Spinal cord (tissue), 10 donors: ENCODE data around the gene PRPF31. TPM values are rescaled to one million over a fixed set of nuclear protein-coding genes. Genes with fewer than 3 reads are reported as not detected.
A peak's percentile ranks its signal among the peaks of the same experiment; 100 is the strongest.

Source experiments
- DNase-seq, 6 donors: peaks; one replicate each; pipeline versions ENCODE4 v3.0.0 to v3.0.0-alpha.2; 2013 to 2015; ENCODE audit warnings: low spot score in 6 of 6, low read depth in 4 of 6
- H3K27ac ChIP-seq: one replicate; pipeline ENCODE4 v1.5.1; 2013; ENCODE audit warnings: low read depth, low read length, control low read depth
- H3K27me3 ChIP-seq: one replicate; pipeline ENCODE4 v1.6.1; 2013; ENCODE audit warnings: low read length; ENCODE audit not compliant: control insufficient read depth, insufficient read depth
- H3K36me3 ChIP-seq: one replicate; pipeline ENCODE4 v1.6.1; 2013; ENCODE audit warnings: low read length; ENCODE audit not compliant: control insufficient read depth, insufficient read depth
- H3K4me1 ChIP-seq: one replicate; pipeline ENCODE4 v1.6.1; 2013; ENCODE audit warnings: low read length; ENCODE audit not compliant: control insufficient read depth, insufficient read depth
- H3K4me3 ChIP-seq: one replicate; pipeline ENCODE4 v1.5.1; 2013; ENCODE audit warnings: low read depth, low read length, control low read depth
- H3K9me3 ChIP-seq: one replicate; pipeline ENCODE4 v1.6.1; 2013; ENCODE audit warnings: low read length; ENCODE audit not compliant: control insufficient read depth, insufficient read depth
- WGBS: methylation state at CpG from one replicate; pipeline ENCODE4 v1.1.5; 2013; ENCODE audit warnings: missing lambda C conversion rate; ENCODE audit not compliant: insufficient coverage; 5-methylcytosine and 5-hydroxymethylcytosine counted together
- polyA plus RNA-seq, 2 donors: library from polyadenylated mRNA; unstranded; fragments of 120-200 nt; gene quantifications; one replicate each; pipeline ENCODE4 v1.2.1, GENCODE V29; 2013; ENCODE audit not compliant: insufficient read length in 2 of 2
- total RNA-seq, 2 donors: library from RNA; depleted of rRNA in 1 of 2; stranded (reverse); fragments of 120-200 nt in 1 of 2; fragments of >200 nt in 1 of 2; gene quantifications; one replicate each; pipeline versions ENCODE4 v1.2.3 to v1.2.4, GENCODE V29; 2013 to 2014
- donor health status: healthy.

PRPF31 gene
- total and polyA plus RNA-seq, 4 donors: 26.9 to 72.4 (median 62.2) TPM

DNA sequence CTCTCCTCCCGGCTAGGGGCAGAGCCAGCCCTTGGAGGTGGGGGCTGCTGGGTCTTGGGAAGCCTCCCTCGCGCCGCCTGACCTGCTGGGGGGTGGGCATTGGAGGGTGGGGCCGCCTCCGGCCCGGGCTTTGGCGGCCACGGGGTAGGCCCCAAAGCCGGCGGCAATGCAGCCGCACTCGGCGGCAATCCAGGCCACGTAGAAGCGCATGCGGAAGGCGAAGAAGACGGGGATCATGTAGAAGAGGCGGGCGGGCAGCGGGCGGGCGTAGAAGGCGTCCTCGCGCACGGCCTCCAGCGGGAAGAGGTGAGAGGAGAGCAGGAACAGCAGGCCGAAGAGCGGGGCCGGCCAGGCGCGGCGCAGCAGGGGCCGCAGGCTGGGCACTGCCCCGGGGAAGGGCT, 65.1 kb downstream of the PRPF31 start:
- no peaks in the 10 kb centered on the region for H3K27me3 ChIP-seq
- no peak overlapping the region for H3K4me3 ChIP-seq
- H3K4me1 ChIP-seq: peaks cover 25% of the 10 kb centered on the region
- peak overlapping the region; percentile 64 for H3K27ac ChIP-seq
- 80% methylated on average over 34 of the region's 37 CpGs for whole genome bisulfite sequencing
- H3K36me3 ChIP-seq: peaks cover 54% of the 10 kb centered on the region
- DNase-seq: no peak
- H3K9me3 ChIP-seq: no peaks in the 10 kb centered on the region

Other genes starting within 250 kb of the PRPF31 start
- 10 to 100 TPM; 18.2 to 18.7 TPM for gene MYADM, start 247.9 kb upstream of the PRPF31 start, total RNA-seq
- 10 to 100 TPM; 54.5 to 80.3 TPM for gene MYADM, start 247.9 kb upstream of the PRPF31 start, polyA plus RNA-seq
- 1 to 10 TPM; 1.0 to 2.9 TPM for gene PRKCG, start 233.6 kb upstream of the PRPF31 start, total RNA-seq
- gene PRKCG, start 233.6 kb upstream of the PRPF31 start, polyA plus RNA-seq: 1 to 10 TPM; 5.2 to 7.5 TPM
- gene CACNG7, start 206.5 kb upstream of the PRPF31 start, total RNA-seq: 1 to 10 TPM; 5.1 to 9.7 TPM
- 100 to 1,000 TPM; 129 to 139 TPM for gene CACNG7, start 206.5 kb upstream of the PRPF31 start, polyA plus RNA-seq
- 1 to 10 TPM; 1.2 to 4.4 TPM for gene CACNG8, start 152.8 kb upstream of the PRPF31 start, total RNA-seq
- gene CACNG8, start 152.8 kb upstream of the PRPF31 start, polyA plus RNA-seq: 10 to 100 TPM; 17.8 to 23.9 TPM
- gene CACNG6, start 124.1 kb upstream of the PRPF31 start, total RNA-seq: under 1 TPM; 0.20 to 0.94 TPM
- 1 to 10 TPM; 2.3 to 2.4 TPM for gene CACNG6, start 124.1 kb upstream of the PRPF31 start, polyA plus RNA-seq
- gene VSTM1, start 51.9 kb upstream of the PRPF31 start, total RNA-seq: 1 to 10 TPM in 1 of 2 donors, under 1 TPM in 1; 0.28 to 1.8 TPM
- gene VSTM1, start 51.9 kb upstream of the PRPF31 start, polyA plus RNA-seq: 1 to 10 TPM in 1 of 2 donors, under 1 TPM in 1; 0.41 to 1.1 TPM
- under 1 TPM in 1 of 2 donors, not detected in 1; 0.50 TPM for gene TARM1, start 34.4 kb upstream of the PRPF31 start, total RNA-seq
- under 1 TPM in 1 of 2 donors, not detected in 1; 0.17 TPM for gene TARM1, start 34.4 kb upstream of the PRPF31 start, polyA plus RNA-seq
- 1 to 10 TPM in 1 of 2 donors, under 1 TPM in 1; 0.44 to 1.1 TPM for gene OSCAR, start 15.0 kb upstream of the PRPF31 start, total RNA-seq
- gene OSCAR, start 15.0 kb upstream of the PRPF31 start, polyA plus RNA-seq: 1 to 10 TPM; 1.7 to 1.8 TPM
- gene NDUFA3, start 12.9 kb upstream of the PRPF31 start, total RNA-seq: 100 to 1,000 TPM in 1 of 2 donors, 1 to 10 TPM in 1; 8.4 to 277 TPM
- 100 to 1,000 TPM; 203 to 241 TPM for gene NDUFA3, start 12.9 kb upstream of the PRPF31 start, polyA plus RNA-seq
- gene TFPT, start 97 bp upstream of the PRPF31 start, total RNA-seq: 10 to 100 TPM in 1 of 2 donors, 1 to 10 TPM in 1; 8.4 to 20.1 TPM
- gene TFPT, start 97 bp upstream of the PRPF31 start, polyA plus RNA-seq: 10 to 100 TPM; 28.4 to 34.5 TPM
- 10 to 100 TPM in 1 of 2 donors, 1 to 10 TPM in 1; 7.2 to 14.4 TPM for gene CNOT3, start 22.0 kb downstream of the PRPF31 start, total RNA-seq
- 10 to 100 TPM; 59.0 to 62.9 TPM for gene CNOT3, start 22.0 kb downstream of the PRPF31 start, polyA plus RNA-seq
- 10 to 100 TPM in 1 of 2 donors, 1 to 10 TPM in 1; 3.7 to 13.3 TPM for gene LENG1, start 44.0 kb downstream of the PRPF31 start, total RNA-seq
- 10 to 100 TPM; 11.8 to 11.9 TPM for gene LENG1, start 44.0 kb downstream of the PRPF31 start, polyA plus RNA-seq
- 1 to 10 TPM in 1 of 2 donors, under 1 TPM in 1; 0.50 to 2.1 TPM for gene TMC4, start 57.4 kb downstream of the PRPF31 start, total RNA-seq
- 1 to 10 TPM; 2.8 to 4.2 TPM for gene TMC4, start 57.4 kb downstream of the PRPF31 start, polyA plus RNA-seq
- gene MBOAT7, start 73.8 kb downstream of the PRPF31 start, total RNA-seq: 10 to 100 TPM; 31.6 to 32.8 TPM
- 100 to 1,000 TPM; 109 to 112 TPM for gene MBOAT7, start 73.8 kb downstream of the PRPF31 start, polyA plus RNA-seq
- gene TSEN34, start 75.6 kb downstream of the PRPF31 start, total RNA-seq: 10 to 100 TPM; 24.6 to 43.6 TPM
- gene TSEN34, start 75.6 kb downstream of the PRPF31 start, polyA plus RNA-seq: 10 to 100 TPM; 49.1 to 53.0 TPM
- 1,000 to 10,000 TPM; 1,598 to 1,602 TPM for gene RPS9, start 85.1 kb downstream of the PRPF31 start, total RNA-seq
- 1,000 to 10,000 TPM; 1,091 to 1,368 TPM for gene RPS9, start 85.1 kb downstream of the PRPF31 start, polyA plus RNA-seq
- 1 to 10 TPM; 1.7 to 5.1 TPM for gene LILRB3, start 107.3 kb downstream of the PRPF31 start, total RNA-seq
- under 1 TPM; 0.59 to 0.86 TPM for gene LILRB3, start 107.3 kb downstream of the PRPF31 start, polyA plus RNA-seq
- gene LILRA6, start 127.0 kb downstream of the PRPF31 start, total RNA-seq: under 1 TPM; 0.33 to 0.99 TPM
- under 1 TPM; 0.53 to 0.67 TPM for gene LILRA6, start 127.0 kb downstream of the PRPF31 start, polyA plus RNA-seq
- 1 to 10 TPM; 2.4 to 4.0 TPM for gene LILRB5, start 141.5 kb downstream of the PRPF31 start, total RNA-seq
- gene LILRB5, start 141.5 kb downstream of the PRPF31 start, polyA plus RNA-seq: 1 to 10 TPM in 1 of 2 donors, under 1 TPM in 1; 0.84 to 2.5 TPM
- gene LILRB2, start 165.4 kb downstream of the PRPF31 start, total RNA-seq: 1 to 10 TPM in 1 of 2 donors, under 1 TPM in 1; 0.61 to 1.6 TPM
- under 1 TPM; 0.43 to 0.54 TPM for gene LILRB2, start 165.4 kb downstream of the PRPF31 start, polyA plus RNA-seq
- gene LILRA5, start 197.4 kb downstream of the PRPF31 start, total RNA-seq: 1 to 10 TPM in 1 of 2 donors, under 1 TPM in 1; 0.50 to 3.2 TPM
- gene LILRA5, start 197.4 kb downstream of the PRPF31 start, polyA plus RNA-seq: under 1 TPM in 1 of 2 donors, not detected in 1; 0.54 TPM
- gene LILRA4, start 223.4 kb downstream of the PRPF31 start, total RNA-seq: 1 to 10 TPM in 1 of 2 donors, under 1 TPM in 1; 0.50 to 1.4 TPM
- gene LILRA4, start 223.4 kb downstream of the PRPF31 start, polyA plus RNA-seq: 1 to 10 TPM in 1 of 2 donors, under 1 TPM in 1; 0.38 to 1.7 TPM
- 10 to 100 TPM in 1 of 2 donors, 1 to 10 TPM in 1; 9.4 to 12.3 TPM for gene LAIR1, start 249.2 kb downstream of the PRPF31 start, total RNA-seq
- gene LAIR1, start 249.2 kb downstream of the PRPF31 start, polyA plus RNA-seq: 1 to 10 TPM; 6.7 to 6.9 TPM